GM19468 (cell line): ENCODE measurements around the gene ABCA4.
"Not testable (repeated sequence)": the region's sequence is repeated elsewhere in the genome, so short reads cannot be mapped to it uniquely, and the experiment has no call there.

ENCODE experiments used
- ATAC-seq: cut with Tn5 transposase; IDR thresholded peaks from one replicate; pipeline ENCODE4 v1.9.1; 2021; ENCODE audit warnings: mild to moderate bottlenecking, moderate library complexity, moderate number of reproducible peaks; ENCODE audit not compliant: unreplicated experiment; ENCODE audit errors: extremely low read depth

Gene ABCA4

DNA sequence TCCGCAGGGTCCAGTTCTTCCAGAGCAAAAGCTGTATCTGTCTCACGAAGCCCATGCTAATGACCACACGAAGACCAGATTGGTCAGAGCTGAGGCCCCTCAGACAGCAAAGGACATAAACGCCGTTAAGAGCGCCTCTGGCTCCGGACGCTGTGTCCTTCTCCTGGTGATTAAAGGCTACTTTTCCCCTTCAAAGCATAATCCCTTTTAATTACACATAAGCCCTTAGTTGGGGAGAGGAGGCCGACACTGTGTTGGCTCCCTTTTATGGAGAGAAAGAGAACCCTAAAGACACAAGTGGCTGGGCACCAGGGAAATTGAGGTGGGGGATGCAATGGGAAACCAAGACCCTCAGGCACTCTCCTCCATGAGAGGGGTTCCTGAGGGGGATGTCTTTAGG lies at the start of gene ABCA4:
Gene ABCA4 (minus strand): TSS at position 158 of the 400 bp plus-strand sequence. CDS start 103 bp downstream, at position 55.
- ATAC-seq: no peak

DNA sequence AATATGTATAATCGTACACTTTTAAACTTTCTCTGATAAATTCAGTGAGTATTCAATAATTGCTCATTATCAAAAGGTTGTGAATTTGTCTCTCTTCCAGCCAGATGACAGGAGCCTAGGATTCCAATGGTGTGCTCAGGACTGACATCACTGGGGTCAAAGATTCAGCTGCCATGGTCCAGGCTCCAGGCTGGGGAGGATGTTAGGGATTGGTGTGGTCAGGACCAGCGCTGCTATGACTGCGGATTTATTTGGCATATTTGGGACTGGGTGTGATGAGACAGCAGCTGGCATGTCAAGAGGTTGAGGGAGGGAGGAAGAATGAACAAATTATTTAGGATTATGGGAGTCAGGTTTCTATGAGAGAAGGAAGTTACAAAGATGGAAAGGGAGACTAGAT lies 48.2 kb upstream of the ABCA4 start:
- ATAC-seq: no peak

DNA sequence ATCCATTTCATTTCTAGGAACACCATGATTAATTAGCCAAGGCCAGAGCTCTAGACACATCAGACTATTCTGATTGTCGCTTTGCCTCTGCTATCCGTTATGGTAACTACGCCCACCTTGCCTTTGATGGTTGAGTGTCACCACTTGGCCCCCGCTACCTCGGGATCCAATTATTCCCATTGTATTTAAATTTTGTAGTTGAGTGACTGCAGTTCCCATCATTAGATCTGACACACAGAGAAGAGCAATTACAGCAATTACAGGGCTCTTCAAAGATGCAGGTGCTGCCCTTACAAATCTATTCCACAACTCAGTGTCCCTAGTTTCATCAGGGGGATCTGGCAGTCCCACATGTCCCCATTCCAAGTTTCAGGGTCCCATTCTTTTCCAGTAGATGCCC lies 44.9 kb upstream of the ABCA4 start:
- no peak for ATAC-seq

DNA sequence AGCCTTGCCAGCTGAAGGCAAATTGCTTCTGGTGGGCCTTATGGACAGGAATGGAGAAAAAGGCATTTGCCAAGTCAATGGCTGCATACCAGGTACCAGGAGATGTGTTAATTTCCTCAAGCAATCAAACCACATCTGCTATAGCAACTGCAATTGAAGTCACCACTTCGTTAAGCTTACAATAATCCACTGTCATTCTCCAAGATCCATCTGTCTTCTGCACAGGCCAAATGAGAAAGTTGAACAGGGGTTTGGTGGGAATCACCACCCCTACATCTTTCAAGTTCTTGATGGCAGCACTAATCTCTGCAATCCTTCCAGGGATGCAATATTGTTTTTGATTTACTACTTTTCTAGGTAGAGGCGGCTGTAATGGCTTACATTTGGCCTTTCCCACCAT lies 43.9 kb upstream of the ABCA4 start:
- ATAC-seq: not testable (repeated sequence)

DNA sequence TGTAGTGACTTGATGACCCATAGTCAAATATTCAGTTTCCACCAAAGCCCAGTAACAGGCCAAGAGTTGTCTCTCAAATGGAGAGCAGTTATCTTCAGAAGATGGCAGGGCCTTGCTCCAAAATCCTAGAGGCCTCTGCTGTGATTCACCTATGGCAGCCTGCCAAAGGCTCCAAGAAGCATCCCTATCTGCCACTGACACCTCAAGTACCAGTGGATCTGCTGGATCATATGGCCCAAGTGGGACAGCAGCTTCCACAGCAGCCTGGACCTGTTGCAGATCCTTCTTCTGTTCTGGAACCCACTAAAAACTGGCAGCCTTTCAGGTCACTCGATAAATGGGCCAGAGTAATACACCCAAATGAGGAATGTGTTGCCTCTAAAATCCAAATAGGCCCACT lies 43.2 kb upstream of the ABCA4 start:
- not testable (repeated sequence) for ATAC-seq

DNA sequence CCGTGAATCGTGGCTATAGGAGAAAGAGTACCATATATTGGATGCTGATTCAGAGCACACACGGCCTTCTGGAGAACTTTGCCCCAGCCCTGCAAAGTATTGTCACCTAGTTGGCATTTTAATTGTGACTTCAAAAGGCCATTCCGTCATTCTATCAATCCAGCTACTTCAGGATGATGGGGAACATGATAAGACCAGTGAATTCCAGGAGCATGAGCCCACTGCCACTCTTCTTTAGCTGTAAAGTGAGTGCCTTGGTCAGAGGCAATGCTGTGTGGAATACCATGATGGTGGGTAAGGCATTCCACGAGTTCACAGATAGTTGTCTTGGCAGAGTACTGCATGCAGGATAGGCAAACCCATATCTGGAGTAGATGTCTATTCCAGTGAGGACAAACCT lies 42.3 kb upstream of the ABCA4 start:
- ATAC-seq: not testable (repeated sequence)

DNA sequence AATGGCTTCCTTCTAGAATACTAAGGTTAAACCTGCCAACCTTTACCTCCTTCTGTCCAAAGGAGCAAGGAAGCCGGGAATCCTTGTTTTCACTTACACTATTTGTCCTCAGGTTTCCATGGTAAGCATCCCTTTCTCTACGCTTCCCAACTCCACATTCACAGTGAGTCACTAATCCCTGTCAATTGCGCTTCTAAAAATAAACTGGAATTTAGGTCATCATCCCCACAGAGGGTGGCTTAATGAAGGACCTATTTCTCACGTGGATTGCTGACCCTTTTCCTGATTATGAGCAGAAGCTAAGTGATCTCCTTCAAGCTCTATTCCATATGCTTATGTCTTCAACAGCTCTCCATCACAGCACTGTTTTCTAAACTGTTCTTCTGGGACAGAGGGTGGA lies 39.9 kb upstream of the ABCA4 start:
- ATAC-seq: no peak

DNA sequence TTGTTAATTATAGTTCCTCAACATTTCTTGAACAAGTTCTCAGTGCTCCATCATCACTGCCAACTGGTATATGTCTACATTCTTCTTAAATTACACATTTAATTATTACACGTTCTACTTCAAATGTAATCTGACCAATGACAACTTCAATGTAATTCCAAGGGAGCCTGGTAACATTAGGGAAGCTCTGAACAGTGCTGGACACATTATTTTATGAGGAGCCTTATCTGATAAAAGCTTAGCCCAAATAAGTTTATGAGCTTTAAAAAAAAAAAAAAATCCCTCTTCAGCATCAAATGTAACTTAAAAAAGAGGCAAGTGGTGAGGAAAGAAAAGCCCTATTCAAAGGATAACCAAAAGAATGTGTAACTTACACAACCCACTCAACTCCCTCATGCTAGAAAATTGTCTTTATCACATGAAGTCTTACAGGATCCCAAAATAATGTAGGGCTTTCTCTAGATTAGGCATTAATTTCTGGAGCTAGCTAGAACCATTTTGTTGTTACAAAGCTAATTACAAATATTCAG lies 35.2 kb upstream of the ABCA4 start:
- ATAC-seq: no peak

DNA sequence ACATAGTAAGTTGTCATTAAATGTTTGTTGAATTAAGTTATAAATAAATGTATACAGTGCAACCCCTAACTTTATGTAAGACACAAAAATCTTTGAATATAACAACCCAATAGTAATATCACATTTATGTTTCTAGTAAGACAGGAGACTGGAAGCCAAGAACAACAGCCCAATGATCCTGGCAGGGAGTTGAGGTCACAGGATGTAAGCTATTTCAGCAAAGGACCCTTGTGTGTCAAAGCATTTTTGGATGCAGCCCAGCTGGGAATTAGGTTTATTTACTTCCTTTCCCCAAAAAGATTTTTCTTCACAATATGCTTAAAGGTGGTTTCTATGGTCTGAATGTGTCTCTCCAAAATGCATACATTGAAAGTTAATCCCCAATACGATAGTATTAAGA lies 34.0 kb upstream of the ABCA4 start:
- ATAC-seq: no peak

DNA sequence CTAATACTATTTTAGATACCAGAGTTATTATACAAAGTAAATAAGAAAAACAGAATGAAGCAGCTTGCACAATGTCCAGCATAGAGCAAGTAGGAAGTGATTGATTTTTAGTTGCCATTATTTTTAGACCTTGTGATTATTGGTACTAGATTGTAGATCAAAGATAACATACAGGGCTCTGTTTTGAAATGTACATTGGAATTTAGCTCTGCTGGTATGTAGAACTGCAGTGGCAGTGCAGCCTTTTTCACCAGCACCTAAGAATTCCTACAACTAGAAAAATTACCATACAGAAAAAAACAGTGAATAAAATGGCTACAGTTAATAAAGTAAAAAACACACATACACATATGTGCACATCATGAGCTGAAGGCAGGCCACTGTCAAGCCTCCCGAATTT lies 32.2 kb upstream of the ABCA4 start:
- no peak for ATAC-seq

DNA sequence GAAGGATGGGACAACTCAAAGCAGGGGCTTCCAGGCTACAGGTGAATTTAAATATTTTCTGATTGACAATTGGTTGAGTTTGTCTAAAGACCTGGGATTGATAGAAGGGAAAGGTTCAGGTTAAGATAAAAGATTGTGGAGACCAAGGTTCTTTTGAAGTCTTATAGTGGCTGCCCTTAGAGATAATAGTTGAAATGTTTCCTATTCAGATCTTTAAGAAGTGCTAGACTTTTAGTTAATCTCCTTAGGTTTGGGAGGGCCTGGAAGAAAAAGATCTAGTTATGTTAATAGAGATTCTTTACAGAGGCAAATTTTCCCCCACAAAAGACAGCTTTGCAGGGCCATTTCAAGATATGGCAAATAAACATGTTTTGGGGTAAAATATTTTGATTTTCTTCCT lies 28.2 kb upstream of the ABCA4 start:
- not testable (repeated sequence) for ATAC-seq

DNA sequence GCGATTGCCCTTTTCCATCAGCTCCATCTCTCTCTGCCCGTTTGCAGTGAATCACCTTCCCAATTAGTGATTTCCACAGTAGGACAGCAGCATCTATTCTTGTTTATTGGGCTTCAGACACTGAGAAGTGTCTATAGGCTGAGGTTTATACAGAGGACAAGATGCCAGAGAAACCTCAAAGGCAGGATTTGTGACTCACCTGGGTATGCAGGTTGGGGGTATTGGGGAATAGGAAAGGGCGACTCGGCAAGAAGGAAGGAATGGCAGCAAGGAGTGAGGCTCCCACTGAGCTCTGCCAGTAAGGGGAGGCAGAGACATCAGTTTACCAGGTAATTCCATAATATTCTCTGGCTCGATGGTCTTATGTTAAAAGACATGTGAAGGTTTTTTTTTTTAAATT lies 25.3 kb upstream of the ABCA4 start:
- no peak for ATAC-seq

DNA sequence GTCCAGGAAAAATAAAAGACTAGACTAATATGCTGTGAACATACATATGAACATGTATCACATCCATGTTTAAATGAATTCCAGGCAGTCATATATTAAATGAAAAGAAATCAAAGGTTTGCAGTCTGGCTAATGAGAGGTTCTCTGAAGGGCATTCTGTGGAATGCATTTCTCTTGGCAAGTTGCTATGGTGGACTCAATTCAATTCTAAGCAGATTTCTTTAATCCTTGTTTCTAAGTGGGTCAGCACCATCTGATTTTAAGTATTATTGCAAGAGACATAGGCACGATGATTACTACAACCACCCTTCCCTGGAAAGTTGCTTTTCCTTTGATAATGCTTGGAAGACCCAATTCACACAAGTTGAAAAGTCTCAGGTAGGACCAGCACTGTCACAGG lies 23.9 kb upstream of the ABCA4 start:
- no peak for ATAC-seq

DNA sequence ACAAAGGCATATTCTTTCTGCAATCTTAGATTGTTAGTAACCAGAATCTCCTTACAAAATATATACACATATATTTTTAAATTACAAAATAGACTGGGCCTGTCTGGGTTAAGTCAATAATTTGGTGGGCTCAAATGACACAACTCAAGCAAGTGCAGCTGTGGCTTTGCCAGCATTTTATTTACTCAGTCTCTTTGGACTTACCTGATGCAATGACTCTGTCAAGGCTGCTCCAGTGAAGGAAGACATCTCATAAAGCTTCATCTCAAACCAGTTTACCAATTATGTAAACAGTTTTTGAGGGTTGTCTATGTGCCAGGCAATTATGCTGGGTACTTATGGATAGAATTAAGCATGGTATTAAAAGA lies 22.8 kb upstream of the ABCA4 start:
- ATAC-seq: no peak

DNA sequence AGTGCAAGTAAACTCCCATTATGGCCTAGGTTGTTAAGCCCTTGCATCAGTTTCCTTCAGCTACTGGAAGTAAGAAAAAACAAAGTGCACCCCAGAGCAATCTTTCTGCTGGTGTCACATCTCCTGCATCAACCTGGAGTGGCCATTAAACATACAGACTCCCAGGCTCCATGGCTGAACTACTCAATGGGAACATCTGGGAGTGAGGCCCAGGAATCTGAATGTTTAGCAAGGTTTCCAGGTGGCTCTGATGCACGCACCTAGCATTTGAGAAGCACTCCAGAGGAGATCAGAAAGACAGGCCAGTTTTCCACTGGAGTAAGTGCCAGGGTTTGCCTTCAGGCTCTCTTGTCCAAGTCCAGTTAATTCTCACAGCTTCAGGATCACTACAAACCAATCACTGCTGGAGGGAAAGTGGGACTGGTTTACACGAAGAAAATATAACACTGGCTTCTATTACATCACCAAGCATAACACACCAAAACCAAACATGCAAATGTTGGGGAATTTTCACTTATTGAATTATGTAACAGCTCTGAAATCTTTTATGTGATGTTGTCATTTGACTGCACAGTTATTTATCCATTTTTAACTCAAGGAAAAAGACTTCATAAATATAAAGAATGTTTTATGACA lies 22.3 kb upstream of the ABCA4 start:
- no peak for ATAC-seq

DNA sequence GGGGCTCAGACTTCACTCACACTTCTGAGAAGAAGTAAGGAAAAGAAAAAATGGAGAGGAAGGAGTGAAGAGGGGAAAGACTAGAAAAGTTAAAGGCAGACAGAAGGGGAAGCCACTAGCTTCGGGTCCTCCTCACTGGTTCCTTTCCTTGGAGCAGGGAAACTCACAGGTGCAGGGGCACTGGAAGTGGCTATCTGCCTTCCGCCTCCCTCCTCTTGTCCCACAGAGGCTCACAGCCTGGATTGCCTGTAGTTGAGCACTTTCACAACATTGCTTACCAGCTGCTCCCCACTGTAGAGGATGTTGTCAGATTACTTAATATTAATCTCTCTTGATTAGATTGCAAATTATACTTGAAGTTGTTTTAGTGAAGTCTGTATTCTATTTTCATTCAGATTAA lies 21.6 kb upstream of the ABCA4 start:
- ATAC-seq: no peak

DNA sequence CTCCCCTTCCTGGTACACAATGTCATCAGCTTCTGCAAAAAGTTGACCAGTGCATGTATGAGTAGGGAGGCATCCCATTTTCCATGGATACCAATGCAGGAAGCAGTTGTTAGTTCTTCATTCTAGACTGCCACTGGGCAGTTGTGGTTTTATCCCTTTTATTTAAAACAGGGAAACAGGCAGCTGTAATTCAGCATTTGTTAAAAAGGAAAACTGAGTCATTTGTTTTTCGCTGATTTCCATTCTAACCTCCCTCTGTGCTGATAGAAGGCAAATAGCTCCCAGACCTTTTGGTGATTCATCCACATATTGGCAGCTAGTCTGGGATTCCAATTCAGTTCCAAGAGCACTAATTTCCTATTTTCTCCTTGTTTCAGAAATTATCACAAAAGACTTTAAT lies 21.1 kb upstream of the ABCA4 start:
- ATAC-seq: no peak

DNA sequence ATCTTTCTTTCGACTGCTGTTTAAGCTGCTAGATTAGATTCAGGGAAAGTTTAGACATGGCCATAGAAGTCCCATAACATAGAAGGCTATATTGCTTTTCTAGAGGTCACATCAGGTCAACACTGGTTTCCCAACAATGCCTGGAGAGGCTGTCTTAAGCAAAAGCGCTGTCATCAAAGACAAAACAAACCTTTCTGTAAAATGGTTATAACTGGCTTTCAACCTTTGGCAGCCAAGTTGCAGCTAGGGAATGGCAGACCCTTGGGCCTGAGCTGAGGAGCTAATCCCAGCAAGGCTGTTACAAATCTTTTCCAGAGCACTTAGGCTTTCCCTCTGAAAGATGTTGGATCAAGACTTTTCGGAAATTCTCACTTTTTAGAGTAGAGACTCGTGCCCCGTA lies 11.2 kb upstream of the ABCA4 start:
- ATAC-seq: no peak

DNA sequence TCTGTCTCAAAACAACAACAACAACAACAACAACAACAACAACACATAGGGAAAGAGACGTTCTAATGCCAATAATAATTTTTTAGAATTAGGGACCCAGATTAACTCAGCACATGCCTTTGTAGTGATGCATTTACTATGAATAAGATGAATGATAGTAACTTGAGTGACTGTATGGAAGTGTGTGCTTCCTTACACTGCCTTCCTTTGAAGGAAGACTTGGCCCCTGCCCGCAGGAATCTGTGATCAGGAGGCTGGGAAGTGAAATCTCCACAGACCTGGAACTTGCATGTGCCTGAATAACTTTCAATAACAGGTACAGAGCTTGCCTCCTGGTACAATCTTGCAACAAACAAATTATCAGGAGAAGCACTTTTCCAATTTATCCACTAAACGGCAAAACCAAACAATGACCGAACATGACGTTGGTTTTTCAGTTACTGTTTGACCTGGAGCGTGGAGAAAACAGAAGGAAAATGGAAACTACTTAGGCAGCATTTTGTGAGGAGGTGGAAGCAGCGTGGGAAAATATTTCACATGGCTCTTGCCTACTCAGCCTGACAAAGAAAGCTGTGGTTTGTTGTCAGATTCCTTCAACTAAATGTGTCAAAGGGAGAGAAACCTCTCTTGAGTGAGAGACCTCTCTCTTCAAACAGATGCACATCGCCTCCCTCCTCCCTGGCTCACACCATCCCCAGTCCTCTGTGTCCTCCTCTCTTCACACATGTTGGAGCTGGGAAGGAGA lies 10.1 kb upstream of the ABCA4 start:
- no peak for ATAC-seq

DNA sequence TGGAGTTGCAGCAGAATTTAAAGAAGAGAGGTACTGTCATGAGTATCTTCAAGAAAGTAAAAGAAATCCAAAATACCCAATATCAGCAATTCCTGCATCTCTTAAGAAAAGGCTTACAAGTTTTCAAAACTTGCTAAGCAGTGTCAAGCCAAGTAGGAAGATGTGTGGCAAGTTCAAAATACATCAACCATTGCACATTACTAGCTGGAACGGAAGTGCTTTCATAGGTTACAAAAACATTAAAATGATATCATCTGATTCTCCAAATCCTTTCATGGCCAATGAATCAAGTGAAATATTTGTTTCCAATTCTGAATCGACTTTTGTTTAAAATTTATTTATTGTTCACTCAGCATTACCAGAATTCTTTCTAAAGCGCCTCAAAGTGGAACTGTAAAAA lies 5.7 kb upstream of the ABCA4 start:
- no peak for ATAC-seq

DNA sequence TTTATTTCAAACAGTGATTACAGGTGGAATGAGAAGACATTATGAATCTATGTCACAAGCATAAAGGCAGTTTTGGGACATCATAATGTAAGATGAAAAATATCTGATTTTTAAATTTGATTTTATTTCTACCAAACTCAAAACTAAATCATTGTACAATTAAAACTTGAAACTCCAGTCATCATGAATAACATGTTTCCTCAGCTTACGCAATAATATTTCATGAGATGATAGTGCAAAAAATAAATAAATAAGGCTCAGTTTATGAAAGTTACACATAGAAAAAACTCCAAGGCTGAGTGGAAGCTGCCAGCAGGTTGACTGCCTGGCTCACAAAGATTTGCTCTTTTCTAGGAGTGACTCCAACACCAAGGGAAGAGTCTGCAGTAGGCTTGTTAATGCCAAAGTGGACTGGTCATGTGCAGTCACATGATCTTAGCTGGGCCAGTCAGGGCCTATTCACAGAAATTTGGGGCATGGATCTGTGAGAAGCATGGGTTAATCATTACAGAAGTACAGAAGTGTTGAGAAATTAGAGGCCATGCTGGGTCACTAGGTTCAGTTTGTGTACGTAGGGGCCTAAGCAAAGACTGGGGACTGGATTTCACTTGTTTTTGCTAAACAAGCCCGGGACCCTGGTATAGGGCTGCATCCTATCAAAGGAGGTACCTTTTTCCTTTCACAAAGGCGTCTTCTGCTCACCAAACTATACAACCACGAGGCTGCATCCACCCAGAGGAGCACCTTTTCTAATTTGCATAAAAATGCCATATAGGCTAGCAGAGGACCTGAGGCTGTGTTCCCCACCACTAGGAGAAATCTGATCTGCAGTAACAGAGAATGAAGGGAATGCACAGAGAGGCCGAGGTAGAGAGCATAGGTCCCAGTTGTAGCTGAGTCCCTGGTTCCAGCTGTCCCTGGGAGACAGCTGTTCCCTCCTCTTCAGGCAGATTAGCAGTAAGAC lies 4.9 kb upstream of the ABCA4 start:
- ATAC-seq: no peak
